HCT116 (cell line): ENCODE data around the gene UPK2. TPM values are rescaled to one million over a fixed set of nuclear protein-coding genes. Genes with fewer than 3 reads are reported as not detected.
A peak's percentile ranks its signal among the peaks of the same experiment; 100 is the strongest.

Experiments
- ATAC-seq: fragments of 200-7000 bp; cut with Tn5 transposase; 2 replicates; pipeline ENCODE4 v1.9.1; 2020; ENCODE audit warnings: mild to moderate bottlenecking, moderate library complexity
- BruUV-seq: library from RNA; stranded (reverse); fragments of 400-500 nt; replicated peaks from 2 replicates; lab custom pipeline; 2021; lab: Mats Ljungman, UMichigan
- CTCF ChIA-PET: fragments of 300-600 bp; sonication (Branson Sonifier 250); formaldehyde crosslinking; loops from one replicate; lab custom pipeline; 2021; ENCODE audit warnings: antibody characterized with exemption; lab: Charles Lee
- POLR2A ChIA-PET: fragments of 300-600, 350-600 bp; sonication (Branson Sonifier 250); formaldehyde crosslinking; loops from one replicate; lab custom pipeline; 2021; ENCODE audit warnings: antibody characterized with exemption; lab: Charles Lee
- RAD21 ChIA-PET, 2 experiments: fragments of 300-600 bp; sonication (Branson Sonifier 250); formaldehyde crosslinking; loops; one replicate each; lab custom pipeline; 2023; ENCODE audit warnings: low total read pairs in 2 of 2; ENCODE audit not compliant: uncharacterized antibody in 2 of 2, unreplicated experiment in 2 of 2, low non-redundant PET in 1 of 2; lab: Charles Lee
- DNase-seq: peaks from one replicate; pipeline ENCODE4 v3.0.0-alpha.2; 2010; ENCODE audit warnings: low read depth, low spot score
- H2AFZ ChIP-seq: fragments of 200-600 bp; shearing (Covaris generic), sonication (generic); 2 replicates; pipeline ENCODE4 v1.6.1; 2017; ENCODE audit warnings: low read depth, mixed run types, mixed read lengths, antibody characterized with exemption, low read length; ENCODE audit not compliant: poor library complexity, severe bottlenecking
- H3K27ac ChIP-seq: 2 replicates; pipeline ENCODE4 v1.5.1; 2012; ENCODE audit warnings: low read depth, low read length
- H3K27me3 ChIP-seq: fragments of 200-600 bp; sonication (generic); 2 replicates; pipeline ENCODE4 v1.6.1; 2016; ENCODE audit warnings: mixed run types, low read length, mixed read lengths; ENCODE audit not compliant: insufficient read depth
- H3K36me3 ChIP-seq, 2 experiments: fragments of 200-500 bp in 1 of 2; fragments of 200-600 bp in 1 of 2; sonication (Bioruptor generic) in 1 of 2; sonication (generic) in 1 of 2; 2 replicates each; pipeline versions ENCODE4 v1.5.1 to v1.6.1; 2014 to 2016; ENCODE audit warnings: low read length in 2 of 2, inconsistent platforms in 1 of 2, mixed read lengths in 1 of 2, mixed run types in 1 of 2; ENCODE audit not compliant: insufficient read depth in 2 of 2, control insufficient read depth in 1 of 2
- H3K4me1 ChIP-seq, 2 experiments: fragments of 200-600 bp in 1 of 2; sonication (generic) in 1 of 2; 2 replicates each; pipeline versions ENCODE4 v1.5.1 to v1.6.1; 2012 to 2017; ENCODE audit warnings: low read length in 2 of 2, inconsistent platforms in 1 of 2, mild to moderate bottlenecking in 1 of 2, mixed read lengths in 1 of 2, mixed run types in 1 of 2, moderate library complexity in 1 of 2; ENCODE audit not compliant: insufficient read depth in 2 of 2, control insufficient read depth in 1 of 2
- H3K4me2 ChIP-seq: fragments of 200-600 bp; sonication (generic); 2 replicates; pipeline ENCODE4 v1.6.1; 2017; ENCODE audit warnings: mixed run types, low read length, mixed read lengths
- H3K4me3 ChIP-seq, 2 experiments: fragments of 200-600 bp in 1 of 2; sonication (generic) in 1 of 2; replicated peaks in 1 of 2; 2 replicates each; pipeline ENCODE4 v1.5.1; 2011 to 2016; ENCODE audit warnings: low read length in 2 of 2, control low read depth in 1 of 2, low read depth in 1 of 2, mild to moderate bottlenecking in 1 of 2, mixed read lengths in 1 of 2, mixed run types in 1 of 2
- H3K79me2 ChIP-seq: fragments of 200-600 bp; sonication (generic); 2 replicates; pipeline ENCODE4 v1.6.1; 2017; ENCODE audit warnings: mild to moderate bottlenecking, mixed run types, low read length, moderate library complexity, mixed read lengths; ENCODE audit not compliant: insufficient read depth
- H3K9ac ChIP-seq: fragments of 200-600 bp; sonication (generic); 2 replicates; pipeline ENCODE4 v1.6.1; 2016; ENCODE audit warnings: low read length, mixed read lengths
- H3K9me2 ChIP-seq: fragments of 200-600 bp; sonication (generic), shearing (Covaris generic); 2 replicates; pipeline ENCODE4 v1.6.1; 2017; ENCODE audit warnings: mixed run types, mild to moderate bottlenecking, moderate library complexity; ENCODE audit not compliant: insufficient read depth
- H3K9me3 ChIP-seq, 2 experiments: fragments of 200-500 bp in 1 of 2; fragments of 200-600 bp in 1 of 2; sonication (Bioruptor generic) in 1 of 2; sonication (generic) in 1 of 2; 2 replicates each; pipeline ENCODE4 v1.6.1; 2014 to 2017; ENCODE audit warnings: low read length in 2 of 2, mixed read lengths in 2 of 2, inconsistent platforms in 1 of 2, low read depth in 1 of 2, mild to moderate bottlenecking in 1 of 2, mixed run types in 1 of 2, moderate library complexity in 1 of 2; ENCODE audit not compliant: control insufficient read depth in 1 of 2, insufficient read depth in 1 of 2
- H4K20me1 ChIP-seq: fragments of 200-600 bp; sonication (generic), shearing (Covaris generic); 2 replicates; pipeline ENCODE4 v1.6.1; 2017; ENCODE audit warnings: mixed run types, mild to moderate bottlenecking, moderate library complexity; ENCODE audit not compliant: insufficient read depth
- ELF1 ChIP-seq: IDR thresholded peaks from 2 replicates; pipeline ENCODE4 v1.6.1; 2012; ENCODE audit warnings: low read depth, borderline replicate concordance
- EZH2phosphoT487 ChIP-seq: fragments of 200-600 bp; IDR thresholded peaks from 2 replicates; pipeline ENCODE4 v1.6.1; 2018; ENCODE audit warnings: antibody characterized with exemption, borderline replicate concordance
- RAD21 ChIP-seq: IDR thresholded peaks from 2 replicates; pipeline ENCODE4 v1.6.1; 2012; ENCODE audit warnings: low read depth, mild to moderate bottlenecking
- SIN3A ChIP-seq: IDR thresholded peaks from 2 replicates; pipeline ENCODE4 v1.6.1; 2012; ENCODE audit warnings: low read depth
- SP1 ChIP-seq: IDR thresholded peaks from 2 replicates; pipeline ENCODE4 v1.6.1; 2012; ENCODE audit warnings: low read depth
- TCF7L2 ChIP-seq: IDR thresholded peaks from 2 replicates; pipeline ENCODE4 v1.7.0; 2011; ENCODE audit warnings: borderline replicate concordance, inconsistent platforms; ENCODE audit not compliant: insufficient read depth, insufficient read length; ENCODE audit errors: extremely low read depth
- ZNF274 ChIP-seq: fragments of 200-500 bp; sonication (Bioruptor generic); IDR thresholded peaks from 2 replicates; pipeline ENCODE4 v1.6.1; 2014; ENCODE audit warnings: mild to moderate bottlenecking, low read depth, low read length, inconsistent platforms
- intact Hi-C: fragments of 100-400 bp; cut with micrococcal nuclease; formaldehyde crosslinking; loops from 2 replicates; pipeline ENCODE4 v1.10.0; 2022
- total RNA-seq: library from RNA; stranded (reverse); gene quantifications from one replicate; pipeline ENCODE4 v1.2.1, GENCODE V29; 2021; ENCODE audit not compliant: unreplicated experiment
- TF ChIP-seq, protein P1 (sequence below): IDR thresholded peaks from 2 replicates; pipeline ENCODE4 v1.6.1; 2012; ENCODE audit warnings: low read depth
- TF ChIP-seq, protein P2 (sequence below), 3 experiments: fragments of 200-600 bp in 1 of 3; sonication (generic) in 1 of 3; IDR thresholded peaks in 2 of 3; conservative IDR thresholded peaks in 1 of 3; 2 replicates each; pipeline ENCODE4 v1.5.1; 2012 to 2017; ENCODE audit warnings: low read depth in 2 of 3, low read length in 2 of 3, antibody characterized with exemption in 1 of 3, borderline replicate concordance in 1 of 3, control low read depth in 1 of 3, mild to moderate bottlenecking in 1 of 3, mixed read lengths in 1 of 3, mixed run types in 1 of 3, moderate library complexity in 1 of 3; ENCODE audit not compliant: insufficient read depth in 1 of 3
- TF ChIP-seq, protein P3 (sequence below): IDR thresholded peaks from 2 replicates; pipeline ENCODE4 v1.6.1; 2012
- TF ChIP-seq, protein P4 (sequence below): IDR thresholded peaks from 2 replicates; pipeline ENCODE4 v1.6.1; 2012
- TF ChIP-seq, protein P5 (sequence below): IDR thresholded peaks from 2 replicates; pipeline ENCODE4 v1.6.1; 2011; ENCODE audit warnings: mild to moderate bottlenecking, low read length, moderate library complexity; ENCODE audit not compliant: insufficient replicate concordance; ENCODE audit errors: extremely low read depth

UPK2 gene
- total RNA-seq, 1 experiment from 2014 or later = 0.42 TPM

DNA sequence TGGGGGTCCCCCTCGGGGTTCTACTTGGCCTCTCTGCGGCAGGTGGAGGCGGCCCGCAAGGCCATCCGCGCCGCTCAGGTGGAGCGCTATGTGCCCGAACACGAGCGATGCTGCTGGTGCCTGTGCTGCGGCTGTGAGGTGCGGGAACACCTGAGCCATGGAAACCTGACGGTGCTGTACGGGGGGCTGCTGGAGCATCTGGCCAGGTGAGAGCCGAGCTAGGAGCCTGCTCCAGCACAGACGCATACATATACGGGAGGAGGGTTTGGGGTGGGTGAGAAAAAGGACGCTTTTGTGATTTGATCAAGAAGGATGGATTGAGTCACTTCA lies 42.3 kb downstream of the UPK2 start:
- CTCF ChIA-PET = no interaction called here
- Histone ChIP-seq H3K4me3 (peak overlapping the region; percentile 90), H3K36me3 (peaks cover 13 to 27% of the 10 kb centered on the region in 2 experiments), H3K27ac (peak overlapping the region; percentile 96), H4K20me1 (no peaks in the 10 kb centered on the region), H3K9me2 (no peaks in the 10 kb centered on the region), H3K9me3 (no peaks in the 10 kb centered on the region), H3K4me2 (peak overlapping the region; percentile 97), H3K4me1 (peaks cover 15 to 46% of the 10 kb centered on the region in 2 experiments), H3K9ac (peak overlapping the region; percentile 90), H2AFZ (no peak overlapping the region), H3K27me3 (no peaks in the 10 kb centered on the region), H3K79me2 (peaks cover 74% of the 10 kb centered on the region)
- RAD21 ChIA-PET = no interaction called here
- BruUV-seq = TSS peak; percentile 56
- peak; percentile 42 for ATAC-seq
- TF ChIP-seq, protein P1, sequence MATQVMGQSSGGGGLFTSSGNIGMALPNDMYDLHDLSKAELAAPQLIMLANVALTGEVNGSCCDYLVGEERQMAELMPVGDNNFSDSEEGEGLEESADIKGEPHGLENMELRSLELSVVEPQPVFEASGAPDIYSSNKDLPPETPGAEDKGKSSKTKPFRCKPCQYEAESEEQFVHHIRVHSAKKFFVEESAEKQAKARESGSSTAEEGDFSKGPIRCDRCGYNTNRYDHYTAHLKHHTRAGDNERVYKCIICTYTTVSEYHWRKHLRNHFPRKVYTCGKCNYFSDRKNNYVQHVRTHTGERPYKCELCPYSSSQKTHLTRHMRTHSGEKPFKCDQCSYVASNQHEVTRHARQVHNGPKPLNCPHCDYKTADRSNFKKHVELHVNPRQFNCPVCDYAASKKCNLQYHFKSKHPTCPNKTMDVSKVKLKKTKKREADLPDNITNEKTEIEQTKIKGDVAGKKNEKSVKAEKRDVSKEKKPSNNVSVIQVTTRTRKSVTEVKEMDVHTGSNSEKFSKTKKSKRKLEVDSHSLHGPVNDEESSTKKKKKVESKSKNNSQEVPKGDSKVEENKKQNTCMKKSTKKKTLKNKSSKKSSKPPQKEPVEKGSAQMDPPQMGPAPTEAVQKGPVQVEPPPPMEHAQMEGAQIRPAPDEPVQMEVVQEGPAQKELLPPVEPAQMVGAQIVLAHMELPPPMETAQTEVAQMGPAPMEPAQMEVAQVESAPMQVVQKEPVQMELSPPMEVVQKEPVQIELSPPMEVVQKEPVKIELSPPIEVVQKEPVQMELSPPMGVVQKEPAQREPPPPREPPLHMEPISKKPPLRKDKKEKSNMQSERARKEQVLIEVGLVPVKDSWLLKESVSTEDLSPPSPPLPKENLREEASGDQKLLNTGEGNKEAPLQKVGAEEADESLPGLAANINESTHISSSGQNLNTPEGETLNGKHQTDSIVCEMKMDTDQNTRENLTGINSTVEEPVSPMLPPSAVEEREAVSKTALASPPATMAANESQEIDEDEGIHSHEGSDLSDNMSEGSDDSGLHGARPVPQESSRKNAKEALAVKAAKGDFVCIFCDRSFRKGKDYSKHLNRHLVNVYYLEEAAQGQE = no peak
- TF ChIP-seq, protein P2, sequence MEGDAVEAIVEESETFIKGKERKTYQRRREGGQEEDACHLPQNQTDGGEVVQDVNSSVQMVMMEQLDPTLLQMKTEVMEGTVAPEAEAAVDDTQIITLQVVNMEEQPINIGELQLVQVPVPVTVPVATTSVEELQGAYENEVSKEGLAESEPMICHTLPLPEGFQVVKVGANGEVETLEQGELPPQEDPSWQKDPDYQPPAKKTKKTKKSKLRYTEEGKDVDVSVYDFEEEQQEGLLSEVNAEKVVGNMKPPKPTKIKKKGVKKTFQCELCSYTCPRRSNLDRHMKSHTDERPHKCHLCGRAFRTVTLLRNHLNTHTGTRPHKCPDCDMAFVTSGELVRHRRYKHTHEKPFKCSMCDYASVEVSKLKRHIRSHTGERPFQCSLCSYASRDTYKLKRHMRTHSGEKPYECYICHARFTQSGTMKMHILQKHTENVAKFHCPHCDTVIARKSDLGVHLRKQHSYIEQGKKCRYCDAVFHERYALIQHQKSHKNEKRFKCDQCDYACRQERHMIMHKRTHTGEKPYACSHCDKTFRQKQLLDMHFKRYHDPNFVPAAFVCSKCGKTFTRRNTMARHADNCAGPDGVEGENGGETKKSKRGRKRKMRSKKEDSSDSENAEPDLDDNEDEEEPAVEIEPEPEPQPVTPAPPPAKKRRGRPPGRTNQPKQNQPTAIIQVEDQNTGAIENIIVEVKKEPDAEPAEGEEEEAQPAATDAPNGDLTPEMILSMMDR (IDR thresholded peaks at IDR 0.05 in 2 of 3, conservative IDR thresholded peaks at IDR 0.05 in 1 of 3; ENCODE audit: borderline replicate concordance in 1 of 3, insufficient read depth in 1 of 3, low read depth in 2 of 3, low read length in 2 of 3) = no peak
- TF ChIP-seq SIN3A (no peak; the same call in 1 of the 2 replicates), ZNF274 (no peak), RAD21 (no peak), TCF7L2 (no peak), ELF1 (no peak), EZH2phosphoT487 (no peak), SP1 (no peak)
- TF ChIP-seq, protein P3, sequence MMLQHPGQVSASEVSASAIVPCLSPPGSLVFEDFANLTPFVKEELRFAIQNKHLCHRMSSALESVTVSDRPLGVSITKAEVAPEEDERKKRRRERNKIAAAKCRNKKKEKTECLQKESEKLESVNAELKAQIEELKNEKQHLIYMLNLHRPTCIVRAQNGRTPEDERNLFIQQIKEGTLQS = no peak
- TF ChIP-seq, protein P4, sequence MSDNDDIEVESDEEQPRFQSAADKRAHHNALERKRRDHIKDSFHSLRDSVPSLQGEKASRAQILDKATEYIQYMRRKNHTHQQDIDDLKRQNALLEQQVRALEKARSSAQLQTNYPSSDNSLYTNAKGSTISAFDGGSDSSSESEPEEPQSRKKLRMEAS = no peak
- TF ChIP-seq, protein P5, sequence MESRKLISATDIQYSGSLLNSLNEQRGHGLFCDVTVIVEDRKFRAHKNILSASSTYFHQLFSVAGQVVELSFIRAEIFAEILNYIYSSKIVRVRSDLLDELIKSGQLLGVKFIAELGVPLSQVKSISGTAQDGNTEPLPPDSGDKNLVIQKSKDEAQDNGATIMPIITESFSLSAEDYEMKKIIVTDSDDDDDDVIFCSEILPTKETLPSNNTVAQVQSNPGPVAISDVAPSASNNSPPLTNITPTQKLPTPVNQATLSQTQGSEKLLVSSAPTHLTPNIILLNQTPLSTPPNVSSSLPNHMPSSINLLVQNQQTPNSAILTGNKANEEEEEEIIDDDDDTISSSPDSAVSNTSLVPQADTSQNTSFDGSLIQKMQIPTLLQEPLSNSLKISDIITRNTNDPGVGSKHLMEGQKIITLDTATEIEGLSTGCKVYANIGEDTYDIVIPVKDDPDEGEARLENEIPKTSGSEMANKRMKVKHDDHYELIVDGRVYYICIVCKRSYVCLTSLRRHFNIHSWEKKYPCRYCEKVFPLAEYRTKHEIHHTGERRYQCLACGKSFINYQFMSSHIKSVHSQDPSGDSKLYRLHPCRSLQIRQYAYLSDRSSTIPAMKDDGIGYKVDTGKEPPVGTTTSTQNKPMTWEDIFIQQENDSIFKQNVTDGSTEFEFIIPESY = no peak
- POLR2A ChIA-PET = interaction anchor here (0.6 kb wide), 1 partner anchor 326 kb away, joined by 5 read pairs; no protein-coding TSS in a partner anchor
- no peak for DNase-seq
- intact Hi-C loops = no loop called here
